ENCODE results near the gene COQ7.

Gene COQ7

GRCh38 chr16:19090916-19091315 is 23.5 kb downstream of the COQ7 start:
- Histone ChIP-seq H3K4me2 (no peak overlapping the region), H3K36me3 (ENCODE audit: insufficient read depth) (no peaks in the 10 kb centered on the region), H3K27me3 (ENCODE audit: insufficient read depth, low read depth) (no peaks in the 10 kb centered on the region), H3K79me2 (ENCODE audit: insufficient read depth, low read depth) (no peaks in the 10 kb centered on the region), H2AFZ (ENCODE audit: low read depth) (no peak overlapping the region), H3K9ac (no peak overlapping the region), H3K27ac (no peak overlapping the region), H3K4me1 (ENCODE audit: low read depth, poor library complexity, severe bottlenecking) (peaks cover 6% of the 10 kb centered on the region), H4K20me1 (ENCODE audit: insufficient read depth) (no peaks in the 10 kb centered on the region), H3K4me3 (IDR thresholded peaks at IDR 0.05; ENCODE audit: insufficient read depth, low read depth, low read length) (no peak overlapping the region)
- TF ChIP-seq CTCF (conservative IDR thresholded peaks at IDR 0.05; ENCODE audit: low read depth, low read length) = no peak

- H2AFZ ChIP-seq (ENCODE audit: low read depth) = no peak overlapping the region
- H3K27ac ChIP-seq = no peak overlapping the region
- H3K9ac ChIP-seq = no peak overlapping the region
- H3K36me3 ChIP-seq (ENCODE audit: insufficient read depth) = no peaks in the 10 kb centered on the region
- H4K20me1 ChIP-seq (ENCODE audit: insufficient read depth) = no peaks in the 10 kb centered on the region
- H3K4me3 ChIP-seq (IDR thresholded peaks at IDR 0.05; ENCODE audit: insufficient read depth, low read depth, low read length) = no peak overlapping the region
- no peak overlapping the region for H3K4me2 ChIP-seq
- H3K79me2 ChIP-seq (ENCODE audit: insufficient read depth, low read depth) = no peaks in the 10 kb centered on the region
- peaks cover 6% of the 10 kb centered on the region for H3K4me1 ChIP-seq (ENCODE audit: low read depth, poor library complexity, severe bottlenecking)
- no peaks in the 10 kb centered on the region for H3K27me3 ChIP-seq (ENCODE audit: insufficient read depth, low read depth)
- TF ChIP-seq CTCF (conservative IDR thresholded peaks at IDR 0.05; ENCODE audit: low read depth, low read length) = no peak
These were observed 25.4 kb downstream of the COQ7 start for GRCh38 chr16:19092653-19093410.

GRCh38 chr16:19093631-19094541 is 26.5 kb downstream of the COQ7 start:
- H4K20me1 ChIP-seq (ENCODE audit: insufficient read depth) = no peaks in the 10 kb centered on the region
- no peaks in the 10 kb centered on the region for H3K27me3 ChIP-seq (ENCODE audit: insufficient read depth, low read depth)
- peaks cover 6% of the 10 kb centered on the region for H3K4me1 ChIP-seq (ENCODE audit: low read depth, poor library complexity, severe bottlenecking)
- no peak overlapping the region for H3K4me3 ChIP-seq (IDR thresholded peaks at IDR 0.05; ENCODE audit: insufficient read depth, low read depth, low read length)
- TF ChIP-seq CTCF (conservative IDR thresholded peaks at IDR 0.05; ENCODE audit: low read depth, low read length) = no peak
- no peaks in the 10 kb centered on the region for H3K36me3 ChIP-seq (ENCODE audit: insufficient read depth)
- no peaks in the 10 kb centered on the region for H3K79me2 ChIP-seq (ENCODE audit: insufficient read depth, low read depth)
- no peak overlapping the region for H3K9ac ChIP-seq
- H3K4me2 ChIP-seq = no peak overlapping the region
- no peak overlapping the region for H3K27ac ChIP-seq
- no peak overlapping the region for H2AFZ ChIP-seq (ENCODE audit: low read depth)

GRCh38 chr16:19094542-19095365 is 27.3 kb downstream of the COQ7 start:
- Histone ChIP-seq H3K27ac (no peak overlapping the region), H3K27me3 (ENCODE audit: insufficient read depth, low read depth) (no peaks in the 10 kb centered on the region), H3K4me3 (IDR thresholded peaks at IDR 0.05; ENCODE audit: insufficient read depth, low read depth, low read length) (no peak overlapping the region), H3K4me1 (ENCODE audit: low read depth, poor library complexity, severe bottlenecking) (peaks cover 6% of the 10 kb centered on the region), H2AFZ (ENCODE audit: low read depth) (peak overlapping the region; percentile 63; the same call in 1 of the 2 replicates), H4K20me1 (ENCODE audit: insufficient read depth) (no peaks in the 10 kb centered on the region), H3K4me2 (no peak overlapping the region), H3K36me3 (ENCODE audit: insufficient read depth) (no peaks in the 10 kb centered on the region), H3K9ac (no peak overlapping the region), H3K79me2 (ENCODE audit: insufficient read depth, low read depth) (no peaks in the 10 kb centered on the region)
- no peak for TF ChIP-seq CTCF (conservative IDR thresholded peaks at IDR 0.05; ENCODE audit: low read depth, low read length)

Measured in KMS-11 (cell line).